Measurements from ENCODE around the gene MCRIP2. TPM values are rescaled to one million over a fixed set of nuclear protein-coding genes. Genes with fewer than 3 reads are reported as not detected.
A peak's percentile ranks its signal among the peaks of the same experiment; 100 is the strongest.

The MCRIP2 gene
- total and polyA plus RNA-seq, 2 of the 8 experiments (the other 6 are each of a cell fraction or from before 2014, with no cell fraction given) = 45.4 to 75.5 TPM

GRCh38 chr16:660459-661183, 19.0 kb downstream of the MCRIP2 start (continued):
- TF ChIP-seq RAD21 (IDR thresholded peaks at IDR 0.05 in 1 of 2, conservative IDR thresholded peaks at IDR 0.05 in 1 of 2; ENCODE audit: low read depth in 2 of 2, low read length in 2 of 2) (peak; percentile 39 to 44), NANOG (IDR thresholded peaks at IDR 0.05; ENCODE audit: insufficient read depth, low read depth, low read length, poor library complexity, severe bottlenecking) (peak; percentile 3), HDAC2 (IDR thresholded peaks at IDR 0.05; ENCODE audit: borderline replicate concordance in 1 of 2, low read depth in 2 of 2, low read length in 2 of 2) (no peak), POU5F1 (IDR thresholded peaks at IDR 0.05; ENCODE audit: low read depth, low read length) (no peak), GABPA (IDR thresholded peaks at IDR 0.05; ENCODE audit: borderline replicate concordance, insufficient read depth, low read length) (peak; percentile 62; the same call in 1 of the 2 replicates), SIN3A (conservative IDR thresholded peaks at IDR 0.05 in 1 of 2, IDR thresholded peaks at IDR 0.05 in 1 of 2; ENCODE audit: low read depth in 1 of 2, low read length in 2 of 2) (no peak; a peak in 1 of 4 replicates), MAX (IDR thresholded peaks at IDR 0.05) (peak; percentile 86)

Measured in H1 (cell line).